PFSK-1 (cell line): Measurements from ENCODE around the gene LDLR.

Experiments used
- FOXP2 ChIP-seq: optimal IDR thresholded peaks from 2 replicates; pipeline ENCODE3; 2011; ENCODE audit warnings: borderline replicate concordance, control low read depth, inconsistent platforms; ENCODE audit not compliant: insufficient read depth; ENCODE audit errors: extremely low read length, extremely low read depth
- POLR2AphosphoS5 ChIP-seq: IDR thresholded peaks from 2 replicates; pipeline ENCODE4 v1.6.1; 2012; ENCODE audit warnings: low read depth, mild to moderate bottlenecking, control low read depth, low read length, moderate library complexity
- SIN3A ChIP-seq: IDR thresholded peaks from 2 replicates; pipeline ENCODE4 v1.6.1; 2012; ENCODE audit warnings: mild to moderate bottlenecking, low read length, moderate library complexity, borderline replicate concordance; ENCODE audit not compliant: insufficient read depth
- TAF1 ChIP-seq: IDR thresholded peaks from 2 replicates; pipeline ENCODE4 v1.6.1; 2012; ENCODE audit warnings: low read length, control low read depth, borderline replicate concordance; ENCODE audit not compliant: insufficient read depth
- TF ChIP-seq, protein P1 (sequence below), 2 experiments: IDR thresholded peaks; 2 replicates each; pipeline versions ENCODE4 v1.6.1 to v1.8.0; 2011 to 2012; ENCODE audit warnings: low read depth in 2 of 2, low read length in 2 of 2, control low read depth in 1 of 2, inconsistent platforms in 1 of 2, mild to moderate bottlenecking in 1 of 2, moderate library complexity in 1 of 2; ENCODE audit not compliant: insufficient read depth in 1 of 2

LDLR gene

DNA sequence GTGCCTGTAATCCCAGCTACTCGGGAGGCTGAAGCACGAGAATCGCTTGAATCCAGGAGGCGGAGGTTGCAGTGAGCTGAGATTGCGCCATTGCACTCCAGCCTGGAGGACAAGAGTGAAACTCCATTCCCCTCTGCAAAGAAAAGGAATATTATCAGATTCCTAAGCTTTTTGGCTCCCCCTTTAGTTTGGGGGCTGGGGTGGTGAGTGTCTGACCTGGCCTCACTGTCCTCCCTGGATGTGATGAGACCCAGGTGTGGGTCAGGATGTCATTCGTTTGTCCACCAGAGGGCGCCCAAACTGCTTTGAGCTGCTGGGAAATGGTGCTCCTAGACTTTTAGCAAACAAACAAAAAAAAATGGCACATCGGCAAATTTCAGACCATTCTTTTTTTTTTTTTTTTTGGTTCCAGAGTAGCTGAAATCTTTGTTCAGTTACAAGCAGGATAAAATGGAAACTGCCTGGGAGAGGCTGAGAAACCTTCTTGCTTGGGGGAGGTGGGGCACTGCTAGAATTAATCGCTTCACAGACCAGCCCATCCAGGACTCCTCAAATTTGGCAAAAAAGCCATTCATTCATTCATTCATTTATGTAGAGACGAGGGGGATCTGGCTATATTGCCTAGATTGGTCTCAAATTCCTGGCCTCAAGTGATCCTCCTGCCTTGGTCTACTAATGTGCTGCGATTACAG lies 36.9 kb downstream of the LDLR start:
- TF ChIP-seq FOXP2: no peak
- TF ChIP-seq, protein P1, sequence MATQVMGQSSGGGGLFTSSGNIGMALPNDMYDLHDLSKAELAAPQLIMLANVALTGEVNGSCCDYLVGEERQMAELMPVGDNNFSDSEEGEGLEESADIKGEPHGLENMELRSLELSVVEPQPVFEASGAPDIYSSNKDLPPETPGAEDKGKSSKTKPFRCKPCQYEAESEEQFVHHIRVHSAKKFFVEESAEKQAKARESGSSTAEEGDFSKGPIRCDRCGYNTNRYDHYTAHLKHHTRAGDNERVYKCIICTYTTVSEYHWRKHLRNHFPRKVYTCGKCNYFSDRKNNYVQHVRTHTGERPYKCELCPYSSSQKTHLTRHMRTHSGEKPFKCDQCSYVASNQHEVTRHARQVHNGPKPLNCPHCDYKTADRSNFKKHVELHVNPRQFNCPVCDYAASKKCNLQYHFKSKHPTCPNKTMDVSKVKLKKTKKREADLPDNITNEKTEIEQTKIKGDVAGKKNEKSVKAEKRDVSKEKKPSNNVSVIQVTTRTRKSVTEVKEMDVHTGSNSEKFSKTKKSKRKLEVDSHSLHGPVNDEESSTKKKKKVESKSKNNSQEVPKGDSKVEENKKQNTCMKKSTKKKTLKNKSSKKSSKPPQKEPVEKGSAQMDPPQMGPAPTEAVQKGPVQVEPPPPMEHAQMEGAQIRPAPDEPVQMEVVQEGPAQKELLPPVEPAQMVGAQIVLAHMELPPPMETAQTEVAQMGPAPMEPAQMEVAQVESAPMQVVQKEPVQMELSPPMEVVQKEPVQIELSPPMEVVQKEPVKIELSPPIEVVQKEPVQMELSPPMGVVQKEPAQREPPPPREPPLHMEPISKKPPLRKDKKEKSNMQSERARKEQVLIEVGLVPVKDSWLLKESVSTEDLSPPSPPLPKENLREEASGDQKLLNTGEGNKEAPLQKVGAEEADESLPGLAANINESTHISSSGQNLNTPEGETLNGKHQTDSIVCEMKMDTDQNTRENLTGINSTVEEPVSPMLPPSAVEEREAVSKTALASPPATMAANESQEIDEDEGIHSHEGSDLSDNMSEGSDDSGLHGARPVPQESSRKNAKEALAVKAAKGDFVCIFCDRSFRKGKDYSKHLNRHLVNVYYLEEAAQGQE (IDR thresholded peaks at IDR 0.05; ENCODE audit: insufficient read depth in 1 of 2, low read depth in 2 of 2, low read length in 2 of 2): no peak
- no peak for TF ChIP-seq TAF1
- no peak for TF ChIP-seq POLR2AphosphoS5
- no peak for TF ChIP-seq SIN3A

GRCh38 chr19:11127905-11128304 lies 38.6 kb downstream of the LDLR start:
- TF ChIP-seq, protein P1 (IDR thresholded peaks at IDR 0.05; ENCODE audit: insufficient read depth in 1 of 2, low read depth in 2 of 2, low read length in 2 of 2): no peak
- TF ChIP-seq TAF1: no peak
- TF ChIP-seq POLR2AphosphoS5: no peak
- no peak for TF ChIP-seq FOXP2
- TF ChIP-seq SIN3A: no peak

- TF ChIP-seq POLR2AphosphoS5 (no peak; the same call in 1 of the 2 replicates), SIN3A (peak; percentile 34; the same call in 1 of the 2 replicates), FOXP2 (peak; percentile 98), TAF1 (no peak)
- TF ChIP-seq, protein P1 (IDR thresholded peaks at IDR 0.05; ENCODE audit: insufficient read depth in 1 of 2, low read depth in 2 of 2, low read length in 2 of 2): no peak
These were observed 41.7 kb downstream of the LDLR start for GRCh38 chr19:11130824-11131455.

DNA sequence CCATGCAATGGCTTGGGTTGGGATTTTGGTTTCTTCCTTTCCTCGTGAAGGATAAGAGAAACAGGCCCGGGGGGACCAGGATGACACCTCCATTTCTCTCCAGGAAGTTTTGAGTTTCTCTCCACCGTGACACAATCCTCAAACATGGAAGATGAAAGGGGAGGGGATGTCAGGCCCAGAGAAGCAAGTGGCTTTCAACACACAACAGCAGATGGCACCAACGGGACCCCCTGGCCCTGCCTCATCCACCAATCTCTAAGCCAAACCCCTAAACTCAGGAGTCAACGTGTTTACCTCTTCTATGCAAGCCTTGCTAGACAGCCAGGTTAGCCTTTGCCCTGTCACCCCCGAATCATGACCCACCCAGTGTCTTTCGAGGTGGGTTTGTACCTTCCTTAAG lies 42.2 kb downstream of the LDLR start:
- TF ChIP-seq, protein P1 (IDR thresholded peaks at IDR 0.05; ENCODE audit: insufficient read depth in 1 of 2, low read depth in 2 of 2, low read length in 2 of 2): no peak
- TF ChIP-seq POLR2AphosphoS5: no peak
- no peak for TF ChIP-seq SIN3A
- no peak for TF ChIP-seq TAF1
